Nephron progenitor cell (in vitro differentiated cells): ENCODE data around the gene VAV1.
"Not testable (repeated sequence)": the region's sequence is repeated elsewhere in the genome, so short reads cannot be mapped to it uniquely, and the experiment has no call there.

Source experiments
- DNase-seq: peaks from one replicate; pipeline ENCODE4 v3.0.0; 2021
- H3K27ac Mint-ChIP-seq: 2 replicates; pipeline ENCODE4 v1.8.0; 2021; ENCODE audit warnings: mild to moderate bottlenecking, moderate library complexity, mixed read lengths
- H3K27me3 Mint-ChIP-seq: 2 replicates; pipeline ENCODE4 v1.8.0; 2021; ENCODE audit warnings: mild to moderate bottlenecking, low read depth, mixed read lengths; ENCODE audit not compliant: poor library complexity
- H3K36me3 Mint-ChIP-seq: 2 replicates; pipeline ENCODE4 v1.8.0; 2021; ENCODE audit warnings: low read depth, mixed read lengths
- H3K4me1 Mint-ChIP-seq: 2 replicates; pipeline ENCODE4 v1.8.0; 2021; ENCODE audit warnings: mixed read lengths
- H3K4me3 Mint-ChIP-seq: 2 replicates; pipeline ENCODE4 v1.8.0; 2021; ENCODE audit warnings: mild to moderate bottlenecking, moderate library complexity, mixed read lengths
- H3K9me3 Mint-ChIP-seq: 2 replicates; pipeline ENCODE4 v1.8.0; 2021; ENCODE audit warnings: mild to moderate bottlenecking, moderate library complexity, mixed read lengths
- TF ChIP-seq, protein P1 (sequence below): fragments of 200-600 bp; sonication (generic); IDR thresholded peaks from 2 replicates; pipeline ENCODE4 v1.5.0; 2021; ENCODE audit warnings: antibody characterized with exemption

The VAV1 gene

DNA sequence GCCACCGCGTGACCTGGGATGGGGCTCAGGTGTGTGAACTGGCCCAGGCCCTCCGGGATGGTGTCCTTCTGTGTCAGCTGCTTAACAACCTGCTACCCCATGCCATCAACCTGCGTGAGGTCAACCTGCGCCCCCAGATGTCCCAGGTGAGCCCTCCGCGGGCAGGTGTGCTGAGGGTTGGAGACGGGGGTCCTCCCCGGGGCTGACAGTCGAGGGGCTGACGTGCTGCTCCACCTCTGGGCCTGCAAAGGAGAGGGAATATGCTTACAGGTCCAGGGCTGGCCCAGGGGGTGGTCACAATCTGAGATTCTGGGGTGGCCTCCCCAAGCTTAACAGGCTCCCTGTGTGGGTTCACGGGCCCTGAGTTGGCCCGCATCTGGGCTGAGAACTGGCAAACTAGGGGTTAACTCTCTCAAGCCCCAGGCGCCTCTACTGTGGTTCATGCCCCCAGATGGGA is 386 bp downstream of the VAV1 start:
- TF ChIP-seq, protein P1, sequence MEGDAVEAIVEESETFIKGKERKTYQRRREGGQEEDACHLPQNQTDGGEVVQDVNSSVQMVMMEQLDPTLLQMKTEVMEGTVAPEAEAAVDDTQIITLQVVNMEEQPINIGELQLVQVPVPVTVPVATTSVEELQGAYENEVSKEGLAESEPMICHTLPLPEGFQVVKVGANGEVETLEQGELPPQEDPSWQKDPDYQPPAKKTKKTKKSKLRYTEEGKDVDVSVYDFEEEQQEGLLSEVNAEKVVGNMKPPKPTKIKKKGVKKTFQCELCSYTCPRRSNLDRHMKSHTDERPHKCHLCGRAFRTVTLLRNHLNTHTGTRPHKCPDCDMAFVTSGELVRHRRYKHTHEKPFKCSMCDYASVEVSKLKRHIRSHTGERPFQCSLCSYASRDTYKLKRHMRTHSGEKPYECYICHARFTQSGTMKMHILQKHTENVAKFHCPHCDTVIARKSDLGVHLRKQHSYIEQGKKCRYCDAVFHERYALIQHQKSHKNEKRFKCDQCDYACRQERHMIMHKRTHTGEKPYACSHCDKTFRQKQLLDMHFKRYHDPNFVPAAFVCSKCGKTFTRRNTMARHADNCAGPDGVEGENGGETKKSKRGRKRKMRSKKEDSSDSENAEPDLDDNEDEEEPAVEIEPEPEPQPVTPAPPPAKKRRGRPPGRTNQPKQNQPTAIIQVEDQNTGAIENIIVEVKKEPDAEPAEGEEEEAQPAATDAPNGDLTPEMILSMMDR = no peak
- Mint-ChIP-seq H3K4me1 (no peaks in the 10 kb centered on the region), H3K9me3 (peaks cover 22% of the 10 kb centered on the region), H3K36me3 (no peaks in the 10 kb centered on the region), H3K27ac (no peak overlapping the region), H3K4me3 (no peak overlapping the region), H3K27me3 (peaks cover 24% of the 10 kb centered on the region)
- no peak for DNase-seq

DNA sequence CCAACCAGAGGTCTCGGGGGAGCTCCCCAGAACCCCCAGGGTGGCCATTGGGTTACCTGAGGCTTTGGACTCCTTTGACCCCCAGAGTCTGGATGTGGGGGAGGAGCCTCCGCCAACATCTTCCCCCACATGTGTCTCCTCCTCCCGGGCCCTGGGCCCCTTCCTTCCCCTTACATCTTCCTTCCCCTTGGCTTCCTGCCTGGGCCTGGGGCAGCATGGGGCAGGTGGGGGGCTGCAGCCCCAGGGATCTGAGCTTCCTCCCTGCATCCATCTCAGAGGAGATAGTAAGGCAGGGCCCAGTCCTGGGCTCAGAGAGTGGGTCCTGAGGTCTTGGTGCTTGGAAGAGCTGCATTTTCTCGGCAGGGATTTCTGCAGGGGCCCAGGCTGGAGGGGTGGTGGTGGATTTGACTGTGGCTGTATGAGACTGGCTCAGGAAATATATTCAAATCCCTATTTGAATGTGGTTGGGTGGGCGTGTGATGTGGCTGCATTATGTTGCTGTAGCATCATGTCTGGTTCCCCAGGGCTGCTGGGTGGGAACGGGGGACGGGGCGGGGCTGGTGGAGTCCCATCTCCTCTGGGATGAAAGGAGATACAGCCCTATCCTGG is 919 bp downstream of the VAV1 start:
- Mint-ChIP-seq H3K27ac (no peak overlapping the region), H3K27me3 (peaks cover 24% of the 10 kb centered on the region), H3K4me3 (no peak overlapping the region), H3K4me1 (no peaks in the 10 kb centered on the region), H3K36me3 (no peaks in the 10 kb centered on the region), H3K9me3 (peaks cover 22% of the 10 kb centered on the region)
- TF ChIP-seq, protein P1 = no peak
- no peak for DNase-seq

DNA sequence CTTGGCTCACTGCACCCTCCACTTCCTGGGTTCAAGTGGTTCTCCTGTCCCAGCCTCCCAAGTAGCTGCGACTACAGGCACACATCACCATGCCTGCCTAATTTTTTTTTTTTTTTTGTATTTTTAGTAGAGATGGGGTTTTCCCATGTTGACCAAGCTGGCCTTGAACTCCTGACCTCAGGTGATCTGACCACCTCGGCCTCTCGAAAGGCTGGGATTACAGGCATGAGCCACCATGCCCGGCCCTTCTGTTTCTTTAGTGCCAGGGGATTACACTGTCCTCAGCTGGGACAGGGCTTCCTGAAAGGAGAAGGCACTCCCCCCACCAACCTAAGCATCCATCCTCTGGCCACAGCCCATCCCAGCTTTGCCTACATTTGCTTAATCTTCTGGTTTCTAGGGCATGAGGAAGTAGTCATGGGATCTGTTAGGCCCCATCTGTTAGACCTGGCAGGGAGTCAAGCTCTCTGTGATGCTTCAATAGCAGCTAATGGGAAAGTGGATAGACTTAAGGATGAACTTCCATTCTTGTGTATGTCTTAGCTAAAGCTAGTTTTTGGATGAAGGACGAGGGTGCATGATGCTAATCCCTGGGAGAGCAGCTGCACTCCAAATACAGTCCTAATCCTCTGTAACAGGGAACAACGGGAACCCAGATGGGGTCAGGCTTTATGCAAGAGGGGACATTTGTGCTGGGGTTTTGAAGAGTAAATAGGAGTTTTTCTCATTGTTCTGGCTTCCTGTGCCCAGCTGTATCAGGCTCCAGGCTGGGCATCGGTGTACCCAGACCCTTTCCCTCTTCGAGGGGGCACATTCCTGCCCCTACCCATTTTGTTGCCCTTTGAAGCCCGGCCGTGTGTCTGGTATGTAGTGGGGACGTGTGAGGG is 2.6 kb downstream of the VAV1 start:
- TF ChIP-seq, protein P1 = no peak
- Mint-ChIP-seq H3K27me3 (peaks cover 12% of the 10 kb centered on the region), H3K9me3 (peaks cover 22% of the 10 kb centered on the region), H3K4me1 (no peaks in the 10 kb centered on the region), H3K36me3 (no peaks in the 10 kb centered on the region), H3K4me3 (no peak overlapping the region), H3K27ac (peak overlapping the region; percentile 68)
- DNase-seq = no peak

DNA sequence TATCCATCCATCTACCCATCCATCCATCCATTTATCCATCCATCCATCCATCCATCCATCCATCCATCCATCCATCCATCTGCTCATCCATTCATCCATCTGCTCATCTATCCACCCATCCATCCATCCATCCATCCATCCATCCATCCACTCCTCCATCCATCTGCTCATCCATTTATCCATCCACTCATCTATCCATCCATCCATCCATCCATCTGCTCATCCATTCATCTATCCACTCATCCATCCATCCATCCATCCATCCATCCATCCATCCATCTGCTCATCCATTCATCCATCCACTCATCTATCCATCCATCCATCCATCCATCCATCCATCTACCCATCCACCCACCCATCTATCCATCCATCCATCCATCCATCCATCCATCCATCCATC is 3.5 kb downstream of the VAV1 start:
- DNase-seq, H3K36me3 Mint-ChIP-seq, H3K4me1 Mint-ChIP-seq, H3K27ac Mint-ChIP-seq: not testable (repeated sequence)
- peaks cover 22% of the 10 kb centered on the region for H3K9me3 Mint-ChIP-seq
- H3K4me3 Mint-ChIP-seq = peak overlapping the region; percentile 8
- H3K27me3 Mint-ChIP-seq = peaks cover 15% of the 10 kb centered on the region

DNA sequence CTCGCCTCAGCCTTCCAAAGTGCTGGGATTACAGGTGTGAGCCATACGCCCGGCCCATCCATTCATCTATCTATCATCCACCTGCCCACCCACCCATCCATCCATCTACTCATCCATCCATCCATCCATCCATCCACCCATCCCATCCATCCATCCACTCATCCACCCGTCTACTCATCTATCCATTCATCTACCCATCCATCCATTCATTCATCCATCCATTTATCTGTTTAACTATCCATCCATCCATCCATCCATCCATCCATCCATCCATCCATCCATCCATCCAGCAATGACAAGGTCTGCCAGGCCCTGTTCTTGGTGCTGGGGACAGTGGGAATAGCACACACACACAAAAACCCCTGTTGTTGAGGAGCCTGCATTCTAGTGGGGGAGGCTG is 4.5 kb downstream of the VAV1 start:
- Mint-ChIP-seq H3K9me3 (peaks cover 18% of the 10 kb centered on the region), H3K27me3 (peaks cover 17% of the 10 kb centered on the region), H3K4me3 (no peak overlapping the region), H3K4me1 (no peaks in the 10 kb centered on the region), H3K36me3 (no peaks in the 10 kb centered on the region), H3K27ac (no peak overlapping the region)
- TF ChIP-seq, protein P1 = no peak
- DNase-seq = no peak

DNA sequence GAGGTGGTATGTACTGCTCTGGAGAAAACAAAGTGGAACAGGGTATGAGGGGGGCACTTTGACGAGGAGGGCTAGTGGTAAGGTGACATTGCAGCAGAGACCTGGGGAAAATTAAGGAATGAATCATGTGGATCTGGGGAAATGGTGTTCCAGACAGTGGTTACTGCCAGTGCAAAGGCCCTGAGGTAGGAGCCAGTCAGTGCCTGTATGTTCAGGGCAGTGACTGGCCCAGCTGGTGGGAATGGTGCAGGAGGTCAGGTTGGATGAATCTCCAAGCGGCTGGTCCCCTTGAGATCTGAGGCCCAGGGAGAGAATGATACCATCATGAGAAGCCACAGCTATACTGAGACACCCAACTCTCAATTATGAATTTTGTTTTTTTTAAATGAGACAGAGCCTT is 4.9 kb downstream of the VAV1 start:
- Mint-ChIP-seq H3K4me1 (no peaks in the 10 kb centered on the region), H3K4me3 (no peak overlapping the region), H3K36me3 (no peaks in the 10 kb centered on the region), H3K27me3 (peaks cover 14% of the 10 kb centered on the region), H3K27ac (no peak overlapping the region), H3K9me3 (peaks cover 18% of the 10 kb centered on the region)
- TF ChIP-seq, protein P1 = no peak
- no peak for DNase-seq
